ENCODE data around the gene KLHL22.
"Not testable (repeated sequence)": the region's sequence is repeated elsewhere in the genome, so short reads cannot be mapped to it uniquely, and the experiment has no call there.

Gene KLHL22

GRCh38 chr22:20418211-20418788 is 77.3 kb downstream of the KLHL22 start:
- DNase-seq (ENCODE audit: low read depth) = peak; percentile 89
- H3K4me3 ChIP-seq (ENCODE audit: low read length) = peak overlapping the region; percentile 58
- TF ChIP-seq, protein P1, sequence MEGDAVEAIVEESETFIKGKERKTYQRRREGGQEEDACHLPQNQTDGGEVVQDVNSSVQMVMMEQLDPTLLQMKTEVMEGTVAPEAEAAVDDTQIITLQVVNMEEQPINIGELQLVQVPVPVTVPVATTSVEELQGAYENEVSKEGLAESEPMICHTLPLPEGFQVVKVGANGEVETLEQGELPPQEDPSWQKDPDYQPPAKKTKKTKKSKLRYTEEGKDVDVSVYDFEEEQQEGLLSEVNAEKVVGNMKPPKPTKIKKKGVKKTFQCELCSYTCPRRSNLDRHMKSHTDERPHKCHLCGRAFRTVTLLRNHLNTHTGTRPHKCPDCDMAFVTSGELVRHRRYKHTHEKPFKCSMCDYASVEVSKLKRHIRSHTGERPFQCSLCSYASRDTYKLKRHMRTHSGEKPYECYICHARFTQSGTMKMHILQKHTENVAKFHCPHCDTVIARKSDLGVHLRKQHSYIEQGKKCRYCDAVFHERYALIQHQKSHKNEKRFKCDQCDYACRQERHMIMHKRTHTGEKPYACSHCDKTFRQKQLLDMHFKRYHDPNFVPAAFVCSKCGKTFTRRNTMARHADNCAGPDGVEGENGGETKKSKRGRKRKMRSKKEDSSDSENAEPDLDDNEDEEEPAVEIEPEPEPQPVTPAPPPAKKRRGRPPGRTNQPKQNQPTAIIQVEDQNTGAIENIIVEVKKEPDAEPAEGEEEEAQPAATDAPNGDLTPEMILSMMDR (conservative IDR thresholded peaks at IDR 0.05; ENCODE audit: low read length) = peak; percentile 89

GRCh38 chr22:20415699-20416098 is 79.9 kb downstream of the KLHL22 start:
- DNase-seq (ENCODE audit: low read depth); H3K4me3 ChIP-seq (ENCODE audit: low read length): not testable (repeated sequence)

DNA sequence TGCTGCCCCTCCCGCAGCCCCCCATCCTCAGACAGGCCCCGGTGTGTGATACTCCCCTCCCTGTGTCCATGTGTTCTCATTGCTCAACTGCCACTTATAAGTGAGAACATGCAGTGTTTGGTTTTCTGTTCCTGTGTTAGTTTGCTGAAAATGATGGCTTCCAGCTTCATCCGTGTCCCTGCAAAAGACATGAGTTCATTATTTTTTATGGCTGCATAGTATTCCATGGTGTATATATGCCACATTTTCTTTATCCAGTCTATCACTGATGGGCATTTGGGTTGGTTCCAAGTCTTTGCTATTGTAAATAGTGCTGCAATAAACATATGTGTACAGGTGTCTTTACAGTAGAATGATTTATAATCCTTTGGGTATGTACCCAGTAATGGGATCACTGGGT is 80.4 kb downstream of the KLHL22 start:
- not testable (repeated sequence) for H3K4me3 ChIP-seq (ENCODE audit: low read length); DNase-seq (ENCODE audit: low read depth)

- no peak for DNase-seq (ENCODE audit: low read depth)
- H3K4me3 ChIP-seq (ENCODE audit: low read length) = no peak overlapping the region
- TF ChIP-seq, protein P1 (conservative IDR thresholded peaks at IDR 0.05; ENCODE audit: low read length) = no peak
These were observed 81.1 kb downstream of the KLHL22 start for GRCh38 chr22:20414450-20414849.

DNA sequence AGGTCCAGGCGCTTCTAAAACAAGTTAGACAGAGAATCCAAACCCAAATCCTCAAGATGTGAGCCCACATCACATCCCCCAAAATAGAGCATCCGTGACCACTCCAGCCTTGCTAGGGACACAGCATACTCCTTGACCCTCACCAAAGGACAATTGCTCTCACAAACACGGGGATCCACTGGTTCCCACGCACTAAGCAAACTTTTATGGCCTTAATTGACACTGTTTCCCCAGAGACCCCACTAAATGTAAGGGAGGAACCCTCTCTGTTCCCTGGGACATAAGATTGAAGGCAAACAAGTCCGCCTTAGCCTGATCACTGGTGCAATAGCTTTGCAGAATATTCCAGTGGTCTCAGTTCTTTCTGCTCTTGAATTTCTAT is 81.5 kb downstream of the KLHL22 start:
- TF ChIP-seq, protein P1 (conservative IDR thresholded peaks at IDR 0.05; ENCODE audit: low read length) = no peak
- DNase-seq (ENCODE audit: low read depth) = no peak

GRCh38 chr22:20413217-20414058 is 82.2 kb downstream of the KLHL22 start:
- no peak overlapping the region for H3K4me3 ChIP-seq (ENCODE audit: low read length)
- TF ChIP-seq, protein P1 (conservative IDR thresholded peaks at IDR 0.05; ENCODE audit: low read length) = no peak
- no peak for DNase-seq (ENCODE audit: low read depth)

More for the DNA sequence above, 81.5 kb downstream of the KLHL22 start:
- H3K4me3 ChIP-seq (ENCODE audit: low read length) = no peak overlapping the region

DNA sequence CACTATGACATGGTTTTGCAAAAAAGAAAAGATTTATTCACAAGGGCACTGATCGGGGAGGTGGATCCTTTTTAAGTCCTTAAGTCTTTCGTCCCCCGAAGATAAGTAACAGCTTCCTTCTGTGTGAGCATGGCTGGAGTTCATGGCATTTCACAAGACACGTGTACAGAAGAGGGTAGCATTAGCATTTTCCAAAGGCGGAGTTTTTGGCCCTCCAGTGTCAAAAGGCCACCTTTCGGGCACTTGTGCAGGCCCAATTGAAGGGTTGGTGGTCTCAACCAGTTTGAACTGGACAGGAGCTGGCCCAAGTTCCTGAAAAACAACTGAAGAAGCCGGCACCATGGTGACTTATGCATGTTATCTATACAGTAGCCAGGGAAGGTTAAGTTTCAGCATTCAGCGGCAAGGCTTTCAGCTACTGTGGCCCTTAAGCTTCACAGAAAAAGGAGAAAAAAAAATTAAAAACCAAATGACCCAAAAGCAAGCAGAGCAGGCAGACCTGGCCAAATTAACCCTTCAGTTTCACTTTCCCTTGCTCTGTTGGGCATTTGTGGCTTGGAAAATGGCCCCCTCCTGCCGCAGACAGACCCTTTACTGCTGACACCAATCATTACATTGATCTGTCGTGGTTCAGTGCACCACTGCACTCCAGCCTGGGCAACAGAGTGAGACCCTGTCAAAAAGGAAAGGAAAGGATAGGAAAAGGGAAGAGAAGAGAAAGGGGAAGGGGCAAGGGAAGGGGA is 83.0 kb downstream of the KLHL22 start:
- no peak overlapping the region for H3K4me3 ChIP-seq (ENCODE audit: low read length)
- TF ChIP-seq, protein P1 (conservative IDR thresholded peaks at IDR 0.05; ENCODE audit: low read length) = no peak
- no peak for DNase-seq (ENCODE audit: low read depth)

GRCh38 chr22:20409385-20409784 is 86.2 kb downstream of the KLHL22 start:
- not testable (repeated sequence) for DNase-seq (ENCODE audit: low read depth); H3K4me3 ChIP-seq (ENCODE audit: low read length)

Measured in AG10803 (cell line).